K562 (cell line): ENCODE data around the gene POU4F3. TPM values are rescaled to one million over a fixed set of nuclear protein-coding genes. Genes with fewer than 3 reads are reported as not detected.

Source experiments
- AFF1 ChIP-seq, 2 experiments: fragments of 450-650 bp; IDR thresholded peaks; 2 replicates each; pipeline ENCODE4 v1.6.1; 2018; ENCODE audit warnings: mild to moderate bottlenecking in 2 of 2, low read depth in 1 of 2; ENCODE audit not compliant: partially characterized antibody in 2 of 2
- RAD51 ChIP-seq: fragments of 450-650 bp; IDR thresholded peaks from 2 replicates; pipeline ENCODE4 v1.7.1; 2016; ENCODE audit warnings: low read depth, mild to moderate bottlenecking, borderline replicate concordance
- SMAD2 ChIP-seq: fragments of 150-350 bp; IDR thresholded peaks from 2 replicates; pipeline ENCODE4 v1.6.1; 2014; ENCODE audit warnings: low read depth, mild to moderate bottlenecking, low read length
- TCF15 ChIP-seq: fragments of 250-450 bp; sonication (Bioruptor Pico); IDR thresholded peaks from 2 replicates; pipeline ENCODE4 v1.8.0; 2022; ENCODE audit warnings: moderate library complexity, mild to moderate bottlenecking, inconsistent platforms
- ZBTB26 ChIP-seq: fragments of 450-650 bp; formaldehyde crosslinking; IDR thresholded peaks from 2 replicates; pipeline ENCODE4 v1.4.0; 2022; ENCODE audit warnings: missing genetic modification characterization
- polyA plus RNA-seq, 8 experiments: library from polyadenylated mRNA; depleted of rRNA in 4 of 8; stranded (reverse) in 5 of 8; unstranded in 3 of 8; fragments of >200 nt; fragmentation: Nextera tagmentation in 2 of 8; fragmentation: Illumina TruSeq in 1 of 8; extraction: Ambion mirVana in 2 of 8; extraction: Trizol in 1 of 8; gene quantifications; 2 replicates each; pipeline versions ENCODE4 v1.2.1 to v1.2.3, GENCODE V29; 2011 to 2014; ENCODE audit warnings: inconsistent platforms in 1 of 8, missing spikeins in 1 of 8
- total RNA-seq, 7 experiments: library from RNA; depleted of rRNA in 6 of 7; stranded (reverse); fragments of >200 nt in 6 of 7; fragmentation: Illumina TruSeq in 2 of 7; extraction: Trizol in 2 of 7; gene quantifications; 2 replicates each; pipeline versions ENCODE4 v1.2.1 to v1.2.3, GENCODE V29; 2011 to 2021; ENCODE audit warnings: low replicate concordance in 1 of 7

Gene POU4F3
- total and polyA plus RNA-seq, 9 of the 15 experiments (the other 6 are each of a cell fraction or from before 2014, with no cell fraction given): 0.04 to 0.13 (median 0.07) TPM; not detected in 6

- TF ChIP-seq AFF1 (IDR thresholded peaks at IDR 0.05; ENCODE audit: low read depth in 1 of 2, partially characterized antibody in 2 of 2) (no peak), TCF15 (no peak), SMAD2 (no peak), RAD51 (no peak), ZBTB26 (CRISPR knock-in tag) (no peak)
Measured at GRCh38 chr5:146327989-146328388, 10.7 kb upstream of the POU4F3 start (continued).
